ENCODE results near the gene EEF2. TPM values are rescaled to one million over a fixed set of nuclear protein-coding genes. Genes with fewer than 3 reads are reported as not detected.
"Not testable (repeated sequence)": the region's sequence is repeated elsewhere in the genome, so short reads cannot be mapped to it uniquely, and the experiment has no call there.

The EEF2 gene
- polyA plus RNA-seq, 3 donors = 264 to 836 (median 323) TPM

DNA sequence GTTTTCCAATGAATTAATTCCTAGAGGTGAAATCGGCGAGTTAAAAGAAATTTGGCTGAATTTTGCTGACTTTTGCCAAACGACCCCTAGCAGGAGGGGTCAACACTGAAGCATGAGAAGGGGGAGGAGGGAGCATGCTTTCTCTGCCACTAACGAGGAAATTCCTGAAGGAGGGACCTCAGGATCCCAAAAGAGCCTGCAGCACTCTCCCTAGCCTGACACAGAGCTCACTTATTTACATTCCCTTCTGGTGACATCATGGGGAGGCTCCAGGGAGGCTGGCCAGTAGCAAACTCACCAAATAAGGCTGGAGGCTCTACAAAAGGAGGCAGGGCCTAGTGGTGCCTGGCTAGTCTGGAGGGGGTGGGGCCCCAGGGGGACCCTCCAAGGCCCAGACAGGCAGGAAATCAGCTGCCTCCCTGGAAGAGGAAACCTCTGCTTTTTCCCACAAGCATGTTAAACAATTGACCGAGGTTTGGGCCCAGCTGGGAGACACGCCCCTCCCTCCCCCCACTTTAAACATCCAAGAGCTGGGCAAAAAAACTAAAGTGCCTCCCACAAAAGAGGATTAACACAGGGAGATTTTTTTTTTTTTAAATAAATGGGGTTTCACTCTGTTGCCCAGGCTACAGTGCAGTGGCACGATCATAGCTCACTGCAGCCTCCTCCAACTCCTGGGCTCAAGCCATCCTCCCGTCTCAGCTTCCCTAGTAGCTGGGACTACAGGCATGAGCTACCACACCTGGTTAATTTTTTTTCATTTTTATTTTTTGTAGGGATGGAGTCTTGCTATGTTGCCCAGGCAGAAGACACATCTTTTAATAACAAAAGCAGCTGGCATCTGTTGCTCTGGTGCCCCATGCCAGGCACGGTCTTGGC lies 16.5 kb downstream of the EEF2 start:
- Histone ChIP-seq H3K9ac (ENCODE audit: insufficient read depth, low read length, poor library complexity, severe bottlenecking) (no peak overlapping the region), H4K20me1 (ENCODE audit: insufficient read depth, low read length) (peaks cover 38% of the 10 kb centered on the region), H3K4me1 (ENCODE audit: control insufficient read depth in 1 of 2, insufficient read depth in 2 of 2, low read length in 2 of 2) (peaks cover 11 to 20% of the 10 kb centered on the region in 2 donors), H3K4me2 (replicated peaks; ENCODE audit: extremely low read depth, low read length, poor library complexity, severe bottlenecking) (no peak overlapping the region), H3K36me3 (replicated peaks in 1 of 2; ENCODE audit: control insufficient read depth in 1 of 2, insufficient read depth in 2 of 2, low read length in 2 of 2) (peaks cover 47 to 58% of the 10 kb centered on the region in 2 donors), H3K79me2 (ENCODE audit: insufficient read depth, low read length) (peaks cover 37% of the 10 kb centered on the region), H3K27me3 (ENCODE audit: control insufficient read depth in 2 of 2, insufficient read depth in 2 of 2, low read length in 2 of 2) (no peaks in the 10 kb centered on the region), H3K27ac (ENCODE audit: low read depth in 1 of 2, low read length in 2 of 2) (no peak overlapping the region), H3K9me3 (replicated peaks in 1 of 2; ENCODE audit: control insufficient read depth in 1 of 2, insufficient read depth in 1 of 2, low read length in 2 of 2) (no peaks in the 10 kb centered on the region), H2AFZ (ENCODE audit: insufficient read depth, low read depth, low read length, poor library complexity, severe bottlenecking) (no peak overlapping the region), H3K4me3 (replicated peaks in 1 of 3; ENCODE audit: low read depth in 2 of 3, low read length in 3 of 3) (no peak overlapping the region)
- 72% methylated on average over 4 of the region's 9 CpGs for WGBS (ENCODE audit: insufficient coverage)
- H3K4me1 Mint-ChIP-seq = peaks cover 16% of the 10 kb centered on the region
- H3K27ac Mint-ChIP-seq = peak overlapping the region in 2 of 7 donors; percentile 26 to 40
- H3K4me3 Mint-ChIP-seq = no peak overlapping the region
- TF ChIP-seq, protein P1, sequence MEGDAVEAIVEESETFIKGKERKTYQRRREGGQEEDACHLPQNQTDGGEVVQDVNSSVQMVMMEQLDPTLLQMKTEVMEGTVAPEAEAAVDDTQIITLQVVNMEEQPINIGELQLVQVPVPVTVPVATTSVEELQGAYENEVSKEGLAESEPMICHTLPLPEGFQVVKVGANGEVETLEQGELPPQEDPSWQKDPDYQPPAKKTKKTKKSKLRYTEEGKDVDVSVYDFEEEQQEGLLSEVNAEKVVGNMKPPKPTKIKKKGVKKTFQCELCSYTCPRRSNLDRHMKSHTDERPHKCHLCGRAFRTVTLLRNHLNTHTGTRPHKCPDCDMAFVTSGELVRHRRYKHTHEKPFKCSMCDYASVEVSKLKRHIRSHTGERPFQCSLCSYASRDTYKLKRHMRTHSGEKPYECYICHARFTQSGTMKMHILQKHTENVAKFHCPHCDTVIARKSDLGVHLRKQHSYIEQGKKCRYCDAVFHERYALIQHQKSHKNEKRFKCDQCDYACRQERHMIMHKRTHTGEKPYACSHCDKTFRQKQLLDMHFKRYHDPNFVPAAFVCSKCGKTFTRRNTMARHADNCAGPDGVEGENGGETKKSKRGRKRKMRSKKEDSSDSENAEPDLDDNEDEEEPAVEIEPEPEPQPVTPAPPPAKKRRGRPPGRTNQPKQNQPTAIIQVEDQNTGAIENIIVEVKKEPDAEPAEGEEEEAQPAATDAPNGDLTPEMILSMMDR (IDR thresholded peaks at IDR 0.05) = no peak
- H3K36me3 Mint-ChIP-seq = peaks cover 34 to 56% of the 10 kb centered on the region in 2 donors
- intact Hi-C loops (cut with micrococcal nuclease) = no loop called here
- peaks cover 0 to 2% (median 2%) of the 10 kb centered on the region in 3 donors for H3K27me3 Mint-ChIP-seq (ENCODE audit: low read depth in 3 of 3)
- no peak for DNase-seq
- H3K9me3 Mint-ChIP-seq = no peaks in the 10 kb centered on the region

DNA sequence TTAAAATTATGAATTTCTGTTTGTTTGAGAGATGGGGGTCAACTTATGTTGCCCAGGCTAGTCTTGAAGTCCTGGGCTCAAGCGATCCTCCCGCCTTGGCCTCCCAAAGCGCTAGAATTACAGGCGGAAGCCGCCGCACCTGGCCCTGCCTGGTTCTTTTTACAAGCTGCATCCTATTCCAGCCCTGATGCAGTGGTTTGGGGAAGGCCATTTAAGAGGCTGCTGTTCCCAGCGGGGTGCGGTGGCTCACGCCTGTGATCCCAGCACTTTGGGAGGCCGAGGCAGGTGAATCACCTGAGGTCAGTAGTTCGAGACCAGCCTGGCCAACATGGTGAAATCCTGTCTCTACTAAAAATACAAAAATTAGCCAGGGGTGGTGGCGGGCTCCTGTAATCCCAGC lies 17.3 kb downstream of the EEF2 start:
- H3K9me3 Mint-ChIP-seq; H3K4me3 Mint-ChIP-seq; H3K27ac ChIP-seq (ENCODE audit: low read depth in 1 of 2, low read length in 2 of 2); intact Hi-C loops (cut with micrococcal nuclease); H3K9ac ChIP-seq (ENCODE audit: insufficient read depth, low read length, poor library complexity, severe bottlenecking); DNase-seq; H3K27me3 Mint-ChIP-seq (ENCODE audit: low read depth in 3 of 3); H3K4me2 ChIP-seq (replicated peaks; ENCODE audit: extremely low read depth, low read length, poor library complexity, severe bottlenecking); H2AFZ ChIP-seq (ENCODE audit: insufficient read depth, low read depth, low read length, poor library complexity, severe bottlenecking); H3K9me3 ChIP-seq (replicated peaks in 1 of 2; ENCODE audit: control insufficient read depth in 1 of 2, insufficient read depth in 1 of 2, low read length in 2 of 2); H3K4me3 ChIP-seq (replicated peaks in 1 of 3; ENCODE audit: low read depth in 2 of 3, low read length in 3 of 3); H3K27me3 ChIP-seq (ENCODE audit: control insufficient read depth in 2 of 2, insufficient read depth in 2 of 2, low read length in 2 of 2); H3K27ac Mint-ChIP-seq: not testable (repeated sequence)
- Mint-ChIP-seq H3K36me3 (peaks cover 42 to 64% of the 10 kb centered on the region in 2 donors), H3K4me1 (peaks cover 16% of the 10 kb centered on the region)
- Histone ChIP-seq H3K79me2 (ENCODE audit: insufficient read depth, low read length) (peaks cover 37% of the 10 kb centered on the region), H3K4me1 (ENCODE audit: control insufficient read depth in 1 of 2, insufficient read depth in 2 of 2, low read length in 2 of 2) (peaks cover 11 to 20% of the 10 kb centered on the region in 2 donors), H3K36me3 (replicated peaks in 1 of 2; ENCODE audit: control insufficient read depth in 1 of 2, insufficient read depth in 2 of 2, low read length in 2 of 2) (peaks cover 55 to 66% of the 10 kb centered on the region in 2 donors), H4K20me1 (ENCODE audit: insufficient read depth, low read length) (peaks cover 38% of the 10 kb centered on the region)
- WGBS (ENCODE audit: insufficient coverage) = 100% methylated on average over 1 of the region's 12 CpGs

Measured in CD14-positive monocyte (primary cell).